GM12878 (cell line): Measurements from ENCODE around the gene LIN28B. TPM values are rescaled to one million over a fixed set of nuclear protein-coding genes. Genes with fewer than 3 reads are reported as not detected.

Experiments used
- BCL11A ChIP-seq: IDR thresholded peaks from 2 replicates; pipeline ENCODE4 v1.6.1; 2011; ENCODE audit warnings: low read depth, low read length
- EGR1 ChIP-seq, 2 experiments: IDR thresholded peaks; 1 replicate in 1 of 2; 2 replicates in 1 of 2; pipeline ENCODE4 v1.6.1; 2011 to 2012; ENCODE audit warnings: low read depth in 2 of 2, low read length in 2 of 2, borderline replicate concordance in 1 of 2, mild to moderate bottlenecking in 1 of 2, moderate library complexity in 1 of 2
- FOXM1 ChIP-seq: IDR thresholded peaks from 2 replicates; pipeline ENCODE4 v1.6.1; 2012; ENCODE audit warnings: low read depth, mild to moderate bottlenecking, inconsistent platforms, low read length, moderate library complexity
- GABPA ChIP-seq: IDR thresholded peaks from 2 replicates; pipeline ENCODE4 v1.6.1; 2014; ENCODE audit warnings: antibody characterized with exemption, low read depth, mild to moderate bottlenecking, inconsistent platforms
- PBX3 ChIP-seq: IDR thresholded peaks from 2 replicates; pipeline ENCODE4 v1.6.1; 2011; ENCODE audit warnings: mild to moderate bottlenecking, low read depth, low read length, moderate library complexity; ENCODE audit not compliant: insufficient replicate concordance
- WRNIP1 ChIP-seq: IDR thresholded peaks from 2 replicates; pipeline ENCODE4 v1.6.1; 2011; ENCODE audit warnings: low read depth, low read length, improper control_type of control experiment, borderline replicate concordance
- ZBTB33 ChIP-seq: fragments of 450-650 bp; IDR thresholded peaks from 2 replicates; pipeline ENCODE4 v1.6.1; 2017; ENCODE audit warnings: mild to moderate bottlenecking
- ZNF622 ChIP-seq: fragments of 450-650 bp; IDR thresholded peaks from 2 replicates; pipeline ENCODE4 v1.6.1; 2017; ENCODE audit warnings: mild to moderate bottlenecking, inconsistent platforms
- ZNF687 ChIP-seq: fragments of 450-650 bp; IDR thresholded peaks from 2 replicates; pipeline ENCODE4 v1.6.1; 2017; ENCODE audit warnings: mild to moderate bottlenecking, moderate library complexity
- polyA plus RNA-seq, 11 experiments: library from polyadenylated mRNA; depleted of rRNA in 4 of 11; unstranded in 6 of 11; stranded (reverse) in 5 of 11; fragments of >200 nt; fragmentation: Nextera tagmentation in 4 of 11; fragmentation: Illumina TruSeq in 1 of 11; extraction: Ambion mirVana in 4 of 11; extraction: Trizol in 1 of 11; gene quantifications; 1 replicate in 1 of 11; 2 replicates in 10 of 11; pipeline versions ENCODE4 v1.2.1 to v1.2.3, GENCODE V29; 2011 to 2016; ENCODE audit warnings: inconsistent platforms in 2 of 11, missing spikeins in 2 of 11, low read depth in 1 of 11
- total RNA-seq, 4 experiments: library from RNA; depleted of rRNA in 3 of 4; stranded (reverse); fragments of >200 nt in 3 of 4; fragmentation: Illumina TruSeq in 1 of 4; extraction: Trizol in 1 of 4; gene quantifications; 2 replicates each; pipeline versions ENCODE4 v1.2.1 to v1.2.3, GENCODE V29; 2013 to 2021
- TF ChIP-seq, protein P1 (sequence below): IDR thresholded peaks from 2 replicates; pipeline ENCODE4 v1.6.1; 2011; ENCODE audit warnings: low read depth, low read length, improper control_type of control experiment, borderline replicate concordance
- TF ChIP-seq, protein P2 (sequence below): fragments of 450-650 bp; IDR thresholded peaks from 2 replicates; pipeline ENCODE4 v1.6.1; 2017; ENCODE audit warnings: antibody characterized with exemption, mild to moderate bottlenecking, moderate library complexity

LIN28B gene
- total and polyA plus RNA-seq, 10 of the 15 experiments (the other 5 are each of a cell fraction or from before 2014, with no cell fraction given), result 0.01 to 2.4 (median 0.09) TPM; not detected in 6

GRCh38 chr6:105109955-105110895 lies 153.3 kb downstream of the LIN28B start (continued):
- TF ChIP-seq ZNF687 (no peak), ZBTB33 (no peak), GABPA (no peak), WRNIP1 (no peak), ZNF622 (no peak), EGR1 (IDR thresholded peaks at IDR 0.05; ENCODE audit: borderline replicate concordance in 1 of 2, low read depth in 2 of 2, low read length in 2 of 2) (no peak), FOXM1 (no peak), PBX3 (no peak), BCL11A (no peak)
- TF ChIP-seq, protein P1, sequence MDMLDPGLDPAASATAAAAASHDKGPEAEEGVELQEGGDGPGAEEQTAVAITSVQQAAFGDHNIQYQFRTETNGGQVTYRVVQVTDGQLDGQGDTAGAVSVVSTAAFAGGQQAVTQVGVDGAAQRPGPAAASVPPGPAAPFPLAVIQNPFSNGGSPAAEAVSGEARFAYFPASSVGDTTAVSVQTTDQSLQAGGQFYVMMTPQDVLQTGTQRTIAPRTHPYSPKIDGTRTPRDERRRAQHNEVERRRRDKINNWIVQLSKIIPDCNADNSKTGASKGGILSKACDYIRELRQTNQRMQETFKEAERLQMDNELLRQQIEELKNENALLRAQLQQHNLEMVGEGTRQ, result no peak
- TF ChIP-seq, protein P2, sequence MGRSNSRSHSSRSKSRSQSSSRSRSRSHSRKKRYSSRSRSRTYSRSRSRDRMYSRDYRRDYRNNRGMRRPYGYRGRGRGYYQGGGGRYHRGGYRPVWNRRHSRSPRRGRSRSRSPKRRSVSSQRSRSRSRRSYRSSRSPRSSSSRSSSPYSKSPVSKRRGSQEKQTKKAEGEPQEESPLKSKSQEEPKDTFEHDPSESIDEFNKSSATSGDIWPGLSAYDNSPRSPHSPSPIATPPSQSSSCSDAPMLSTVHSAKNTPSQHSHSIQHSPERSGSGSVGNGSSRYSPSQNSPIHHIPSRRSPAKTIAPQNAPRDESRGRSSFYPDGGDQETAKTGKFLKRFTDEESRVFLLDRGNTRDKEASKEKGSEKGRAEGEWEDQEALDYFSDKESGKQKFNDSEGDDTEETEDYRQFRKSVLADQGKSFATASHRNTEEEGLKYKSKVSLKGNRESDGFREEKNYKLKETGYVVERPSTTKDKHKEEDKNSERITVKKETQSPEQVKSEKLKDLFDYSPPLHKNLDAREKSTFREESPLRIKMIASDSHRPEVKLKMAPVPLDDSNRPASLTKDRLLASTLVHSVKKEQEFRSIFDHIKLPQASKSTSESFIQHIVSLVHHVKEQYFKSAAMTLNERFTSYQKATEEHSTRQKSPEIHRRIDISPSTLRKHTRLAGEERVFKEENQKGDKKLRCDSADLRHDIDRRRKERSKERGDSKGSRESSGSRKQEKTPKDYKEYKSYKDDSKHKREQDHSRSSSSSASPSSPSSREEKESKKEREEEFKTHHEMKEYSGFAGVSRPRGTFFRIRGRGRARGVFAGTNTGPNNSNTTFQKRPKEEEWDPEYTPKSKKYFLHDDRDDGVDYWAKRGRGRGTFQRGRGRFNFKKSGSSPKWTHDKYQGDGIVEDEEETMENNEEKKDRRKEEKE, result no peak
